Esophagus muscularis mucosa (tissue), 4 donors: Measurements from ENCODE around the gene WNT9A. TPM values are rescaled to one million over a fixed set of nuclear protein-coding genes. Genes with fewer than 3 reads are reported as not detected.

Experiments used
- DNase-seq: peaks from one replicate; pipeline ENCODE4 v3.0.0-alpha.2; 2017; ENCODE audit errors: extremely low spot score
- H3K27ac ChIP-seq, 4 donors: fragments of 200-600 bp; sonication (generic); replicated peaks in 1 of 4; 1 replicate in 3 of 4; 2 replicates in 1 of 4; pipeline ENCODE4 v1.5.1; 2016 to 2019; ENCODE audit warnings: mild to moderate bottlenecking in 1 of 4
- H3K27me3 ChIP-seq, 4 donors: fragments of 200-600 bp; sonication (generic); one replicate each; pipeline versions ENCODE4 v1.5.1 to v1.6.0; 2016 to 2019
- H3K36me3 ChIP-seq, 4 donors: fragments of 200-600 bp; sonication (generic); one replicate each; pipeline ENCODE4 v1.5.1; 2016 to 2019
- H3K4me1 ChIP-seq, 4 donors: fragments of 200-600 bp; sonication (generic); one replicate each; pipeline ENCODE4 v1.5.1; 2016 to 2019
- H3K4me3 ChIP-seq, 4 donors: fragments of 200-600 bp; sonication (generic); 1 replicate in 2 of 4; 2 replicates in 2 of 4; pipeline ENCODE4 v1.5.1; 2016 to 2019; ENCODE audit warnings: mild to moderate bottlenecking in 4 of 4, moderate library complexity in 1 of 4
- H3K9me3 ChIP-seq, 4 donors: fragments of 200-600 bp; sonication (generic); 1 replicate in 3 of 4; 2 replicates in 1 of 4; pipeline ENCODE4 v1.5.1; 2016 to 2019
- CTCF ChIP-seq, 3 experiments: fragments of 200-600 bp in 2 of 3; fragments of 450-650 bp in 1 of 3; sonication (generic) in 2 of 3; IDR thresholded peaks; one replicate each; pipeline ENCODE4 v1.5.1; 2017 to 2019; ENCODE audit warnings: antibody characterized with exemption in 3 of 3, mild to moderate bottlenecking in 2 of 3, moderate library complexity in 1 of 3
- EP300 ChIP-seq: sonication (generic); formaldehyde crosslinking; IDR thresholded peaks from one replicate; pipeline ENCODE4 v1.6.1; 2017; ENCODE audit warnings: antibody characterized with exemption
- POLR2A ChIP-seq: fragments of 450-650 bp; IDR thresholded peaks from one replicate; pipeline ENCODE4 v1.6.1; 2017; ENCODE audit warnings: antibody characterized with exemption, moderate library complexity, mild to moderate bottlenecking, low read depth
- POLR2AphosphoS5 ChIP-seq, 2 donors: sonication (generic); formaldehyde crosslinking; IDR thresholded peaks; one replicate each; pipeline ENCODE4 v1.6.1; 2017; ENCODE audit warnings: antibody characterized with exemption in 2 of 2
- WGBS: methylation state at CpG from one replicate; pipeline ENCODE4 v1.1.5; 2018; 5-methylcytosine and 5-hydroxymethylcytosine counted together
- intact Hi-C: fragments of 100-400 bp; cut with DNase I; formaldehyde crosslinking; loops from one replicate; pipeline ENCODE4 v1.15.1; 2023
- total RNA-seq, 4 donors: library from RNA; depleted of rRNA; stranded (reverse); fragments of >200 nt; gene quantifications; one replicate each; pipeline versions ENCODE4 v1.1.0 to v1.2.1, GENCODE V29; 2016

Gene WNT9A
- total RNA-seq, 4 donors from 2014 or later = 7.5 to 18.1 (median 14.4) TPM

- peaks cover 3 to 24% (median 16%) of the 10 kb centered on the region in 4 donors for H3K36me3 ChIP-seq
- H3K27me3 ChIP-seq = no peaks in the 10 kb centered on the region
- no peak overlapping the region for H3K4me3 ChIP-seq
- H3K4me1 ChIP-seq = peaks cover 0 to 26% (median 9%) of the 10 kb centered on the region in 4 donors
- TF ChIP-seq POLR2AphosphoS5 (IDR thresholded peaks at IDR 0.05) (no peak), CTCF (IDR thresholded peaks at IDR 0.05) (no peak), POLR2A (no peak)
- DNase-seq = no peak
- no peak overlapping the region for H3K27ac ChIP-seq
- 62% methylated on average over 8 of the region's 15 CpGs for WGBS
- intact Hi-C loops = no loop called here
- H3K9me3 ChIP-seq = no peaks in the 10 kb centered on the region
Observed at GRCh38 chr1:227917081-227917950, 30.4 kb downstream of the WNT9A start.

GRCh38 chr1:227916655-227917054, 31.1 kb downstream of the WNT9A start:
- Histone ChIP-seq H3K36me3 (peaks cover 3 to 18% (median 12%) of the 10 kb centered on the region in 4 donors), H3K4me3 (no peak overlapping the region), H3K4me1 (peaks cover 0 to 26% (median 9%) of the 10 kb centered on the region in 4 donors), H3K9me3 (no peaks in the 10 kb centered on the region), H3K27me3 (no peaks in the 10 kb centered on the region), H3K27ac (no peak overlapping the region)
- intact Hi-C loops = no loop called here
- TF ChIP-seq POLR2A (no peak), EP300 (no peak), POLR2AphosphoS5 (IDR thresholded peaks at IDR 0.05) (no peak), CTCF (IDR thresholded peaks at IDR 0.05) (no peak)
- no peak for DNase-seq
- WGBS = 96% methylated on average over 3 of the region's 4 CpGs

GRCh38 chr1:227915564-227916553, 31.9 kb downstream of the WNT9A start:
- no peak overlapping the region for H3K27ac ChIP-seq
- intact Hi-C loops = no loop called here
- H3K4me3 ChIP-seq = no peak overlapping the region
- H3K9me3 ChIP-seq = no peaks in the 10 kb centered on the region
- peaks cover 0 to 26% (median 9%) of the 10 kb centered on the region in 4 donors for H3K4me1 ChIP-seq
- no peaks in the 10 kb centered on the region for H3K27me3 ChIP-seq
- 63% methylated on average over 11 of the region's 22 CpGs for WGBS
- H3K36me3 ChIP-seq = peaks cover 0 to 10% (median 4%) of the 10 kb centered on the region in 4 donors
- TF ChIP-seq CTCF (IDR thresholded peaks at IDR 0.05) (no peak), EP300 (no peak), POLR2AphosphoS5 (IDR thresholded peaks at IDR 0.05) (no peak), POLR2A (no peak)
- DNase-seq = no peak

- H3K9me3 ChIP-seq = no peaks in the 10 kb centered on the region
- peaks cover 0 to 26% (median 9%) of the 10 kb centered on the region in 4 donors for H3K4me1 ChIP-seq
- H3K4me3 ChIP-seq = no peak overlapping the region
- intact Hi-C loops = no loop called here
- 68% methylated on average over 7 of the region's 7 CpGs for WGBS
- H3K27me3 ChIP-seq = no peaks in the 10 kb centered on the region
- DNase-seq = no peak
- no peak for TF ChIP-seq POLR2A
- TF ChIP-seq POLR2AphosphoS5 (IDR thresholded peaks at IDR 0.05) = no peak
- no peak for TF ChIP-seq CTCF (IDR thresholded peaks at IDR 0.05)
- no peak for TF ChIP-seq EP300
- H3K27ac ChIP-seq = no peak overlapping the region
- peaks cover 0 to under 1% (median 0%) of the 10 kb centered on the region in 4 donors for H3K36me3 ChIP-seq
Observed at GRCh38 chr1:227914801-227915563, 32.8 kb downstream of the WNT9A start.
